Osteoblast (primary cell): ENCODE data around the gene CWC25. TPM values are rescaled to one million over a fixed set of nuclear protein-coding genes. Genes with fewer than 3 reads are reported as not detected.

Experiments
- DNase-seq: peaks from one replicate; pipeline ENCODE4 v3.0.0; 2011; ENCODE audit warnings: low spot score, mixed read lengths; ENCODE audit not compliant: insufficient read length; ENCODE audit errors: missing footprints
- H2AFZ ChIP-seq: 2 replicates; pipeline ENCODE4 v1.6.0; 2011; ENCODE audit warnings: mild to moderate bottlenecking, low read length
- H3K27ac ChIP-seq: 2 replicates; pipeline ENCODE4 v1.5.1; 2011; ENCODE audit warnings: mild to moderate bottlenecking, low read depth, low read length, moderate library complexity
- H3K27me3 ChIP-seq: 2 replicates; pipeline ENCODE4 v1.6.0; 2012; ENCODE audit warnings: mild to moderate bottlenecking, control low read depth, inconsistent platforms, low read length, moderate library complexity; ENCODE audit not compliant: insufficient read depth
- H3K36me3 ChIP-seq: 2 replicates; pipeline ENCODE4 v1.5.1; 2011; ENCODE audit warnings: mild to moderate bottlenecking, low read length, control low read depth, moderate library complexity; ENCODE audit not compliant: insufficient read depth
- H3K4me1 ChIP-seq: 2 replicates; pipeline ENCODE4 v1.5.1; 2011; ENCODE audit warnings: mild to moderate bottlenecking, low read length, control low read depth, moderate library complexity; ENCODE audit not compliant: insufficient read depth
- H3K4me2 ChIP-seq: 2 replicates; pipeline ENCODE4 v1.6.0; 2011; ENCODE audit warnings: mild to moderate bottlenecking, low read length; ENCODE audit not compliant: insufficient read depth
- H3K4me3 ChIP-seq: fragments of 200-600 bp; sonication (generic); 3 replicates; pipeline ENCODE4 v1.5.1; 2012; ENCODE audit warnings: mild to moderate bottlenecking, low read length, inconsistent platforms; ENCODE audit not compliant: insufficient read depth
- H3K79me2 ChIP-seq: 2 replicates; pipeline ENCODE4 v1.6.0; 2012; ENCODE audit warnings: mild to moderate bottlenecking, low read length, control low read depth, inconsistent platforms; ENCODE audit not compliant: insufficient read depth
- H3K9me3 ChIP-seq: 2 replicates; pipeline ENCODE4 v1.5.1; 2011; ENCODE audit warnings: low read depth, low read length, control low read depth
- H4K20me1 ChIP-seq: 2 replicates; pipeline ENCODE4 v1.6.0; 2012; ENCODE audit warnings: mild to moderate bottlenecking, low read length, control low read depth; ENCODE audit not compliant: insufficient read depth
- total RNA-seq: library from RNA; depleted of rRNA; stranded (reverse); fragments of >200 nt; gene quantifications from 2 replicates; pipeline ENCODE4 v1.2.3, GENCODE V29; 2012
- TF ChIP-seq, protein P1 (sequence below): IDR thresholded peaks from 2 replicates; pipeline ENCODE4 v1.5.1; 2011; ENCODE audit warnings: mild to moderate bottlenecking, low read depth, low read length, moderate library complexity; ENCODE audit errors: extremely low read depth

Gene CWC25
- total RNA-seq, 1 donor, result 10.9 TPM

- H3K27me3 ChIP-seq, result no peaks in the 10 kb centered on the region
- no peak overlapping the region for H3K27ac ChIP-seq
- H2AFZ ChIP-seq, result no peak overlapping the region
- H3K4me3 ChIP-seq, result no peak overlapping the region
- H3K4me2 ChIP-seq, result no peak overlapping the region
- TF ChIP-seq, protein P1, sequence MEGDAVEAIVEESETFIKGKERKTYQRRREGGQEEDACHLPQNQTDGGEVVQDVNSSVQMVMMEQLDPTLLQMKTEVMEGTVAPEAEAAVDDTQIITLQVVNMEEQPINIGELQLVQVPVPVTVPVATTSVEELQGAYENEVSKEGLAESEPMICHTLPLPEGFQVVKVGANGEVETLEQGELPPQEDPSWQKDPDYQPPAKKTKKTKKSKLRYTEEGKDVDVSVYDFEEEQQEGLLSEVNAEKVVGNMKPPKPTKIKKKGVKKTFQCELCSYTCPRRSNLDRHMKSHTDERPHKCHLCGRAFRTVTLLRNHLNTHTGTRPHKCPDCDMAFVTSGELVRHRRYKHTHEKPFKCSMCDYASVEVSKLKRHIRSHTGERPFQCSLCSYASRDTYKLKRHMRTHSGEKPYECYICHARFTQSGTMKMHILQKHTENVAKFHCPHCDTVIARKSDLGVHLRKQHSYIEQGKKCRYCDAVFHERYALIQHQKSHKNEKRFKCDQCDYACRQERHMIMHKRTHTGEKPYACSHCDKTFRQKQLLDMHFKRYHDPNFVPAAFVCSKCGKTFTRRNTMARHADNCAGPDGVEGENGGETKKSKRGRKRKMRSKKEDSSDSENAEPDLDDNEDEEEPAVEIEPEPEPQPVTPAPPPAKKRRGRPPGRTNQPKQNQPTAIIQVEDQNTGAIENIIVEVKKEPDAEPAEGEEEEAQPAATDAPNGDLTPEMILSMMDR, result no peak
- DNase-seq, result no peak
- no peaks in the 10 kb centered on the region for H3K9me3 ChIP-seq
- H3K79me2 ChIP-seq, result peaks cover 66% of the 10 kb centered on the region
- H4K20me1 ChIP-seq, result peaks cover 33% of the 10 kb centered on the region
- peaks cover 47% of the 10 kb centered on the region for H3K36me3 ChIP-seq
- peaks cover 17% of the 10 kb centered on the region for H3K4me1 ChIP-seq
These were observed 38.7 kb downstream of the CWC25 start for GRCh38 chr17:38786372-38786771.

- peaks cover 78% of the 10 kb centered on the region for H3K36me3 ChIP-seq
These were observed 41.9 kb downstream of the CWC25 start for GRCh38 chr17:38783227-38783626.

GRCh38 chr17:38779965-38780752 is 45.0 kb downstream of the CWC25 start:
- Histone ChIP-seq H3K4me2 (no peak overlapping the region), H3K27me3 (no peaks in the 10 kb centered on the region), H4K20me1 (peaks cover 7% of the 10 kb centered on the region), H3K27ac (no peak overlapping the region), H3K9me3 (no peaks in the 10 kb centered on the region), H3K4me3 (no peak overlapping the region), H3K4me1 (no peaks in the 10 kb centered on the region), H2AFZ (no peak overlapping the region), H3K36me3 (peaks cover 85% of the 10 kb centered on the region), H3K79me2 (peaks cover 8% of the 10 kb centered on the region)
- TF ChIP-seq, protein P1, result no peak
- no peak for DNase-seq

More at GRCh38 chr17:38783227-38783626, 41.9 kb downstream of the CWC25 start:
- TF ChIP-seq, protein P1, result no peak
- H3K4me2 ChIP-seq, result no peak overlapping the region
- H4K20me1 ChIP-seq, result peaks cover 20% of the 10 kb centered on the region
- no peaks in the 10 kb centered on the region for H3K9me3 ChIP-seq
- no peak overlapping the region for H3K27ac ChIP-seq
- H3K27me3 ChIP-seq, result no peaks in the 10 kb centered on the region
- H3K4me1 ChIP-seq, result no peaks in the 10 kb centered on the region
- peaks cover 35% of the 10 kb centered on the region for H3K79me2 ChIP-seq
- no peak overlapping the region for H2AFZ ChIP-seq
- DNase-seq, result no peak
- H3K4me3 ChIP-seq, result no peak overlapping the region

GRCh38 chr17:38777641-38778250 is 47.4 kb downstream of the CWC25 start:
- peak overlapping the region; percentile 15 for H3K27ac ChIP-seq

More at GRCh38 chr17:38777641-38778250, 47.4 kb downstream of the CWC25 start:
- H4K20me1 ChIP-seq, result peaks cover 7% of the 10 kb centered on the region
- TF ChIP-seq, protein P1, result no peak
- H3K9me3 ChIP-seq, result no peaks in the 10 kb centered on the region
- DNase-seq, result peak; percentile 91
- no peak overlapping the region for H2AFZ ChIP-seq
- H3K4me1 ChIP-seq, result no peaks in the 10 kb centered on the region
- H3K27me3 ChIP-seq, result no peaks in the 10 kb centered on the region
- no peaks in the 10 kb centered on the region for H3K79me2 ChIP-seq
- no peak overlapping the region for H3K4me2 ChIP-seq
- H3K4me3 ChIP-seq, result no peak overlapping the region
- peaks cover 79% of the 10 kb centered on the region for H3K36me3 ChIP-seq
